GM23338 (cell line): ENCODE measurements around the gene EPHA4. TPM values are rescaled to one million over a fixed set of nuclear protein-coding genes. Genes with fewer than 3 reads are reported as not detected.

ENCODE experiments used
- ATAC-seq: fragments of 200-7000 bp; cut with Tn5 transposase; 3 replicates; pipeline ENCODE4 v1.9.1; 2020
- DNase-seq: peaks from one replicate; pipeline ENCODE4 v3.0.0-alpha.2; 2015; ENCODE audit warnings: low spot score
- H2AFZ ChIP-seq: fragments of 200-600 bp; sonication (generic); 2 replicates; pipeline ENCODE4 v1.8.0; 2016; ENCODE audit warnings: antibody characterized with exemption, mild to moderate bottlenecking, moderate library complexity
- H3F3A ChIP-seq: fragments of 200-600 bp; sonication (generic); replicated peaks from 2 replicates; pipeline ENCODE4 v1.8.0; 2017; ENCODE audit warnings: antibody characterized with exemption, mixed run types, low read depth
- H3K27ac ChIP-seq: fragments of 200-600 bp; sonication (generic); 2 replicates; pipeline ENCODE4 v1.6.1; 2016; ENCODE audit warnings: low read depth
- H3K27me3 ChIP-seq: fragments of 200-600 bp; sonication (generic); 2 replicates; pipeline ENCODE4 v1.8.0; 2016; ENCODE audit warnings: mild to moderate bottlenecking, mixed run types, moderate library complexity; ENCODE audit not compliant: insufficient read depth
- H3K36me3 ChIP-seq: fragments of 200-600 bp; sonication (generic); 2 replicates; pipeline ENCODE4 v1.8.0; 2016; ENCODE audit warnings: mild to moderate bottlenecking; ENCODE audit not compliant: insufficient read depth
- H3K4me1 ChIP-seq: fragments of 200-600 bp; sonication (generic); 2 replicates; pipeline ENCODE4 v1.8.0; 2016; ENCODE audit warnings: mild to moderate bottlenecking, moderate library complexity; ENCODE audit not compliant: insufficient read depth
- H3K4me2 ChIP-seq: fragments of 200-600 bp; sonication (generic); 2 replicates; pipeline ENCODE4 v1.7.1; 2017; ENCODE audit warnings: mixed run types
- H3K4me3 ChIP-seq: fragments of 200-600 bp; sonication (generic); 2 replicates; pipeline ENCODE4 v1.6.1; 2016; ENCODE audit warnings: mixed run types
- H3K79me2 ChIP-seq: fragments of 200-600 bp; sonication (generic); replicated peaks from 2 replicates; pipeline ENCODE4 v1.8.0; 2017; ENCODE audit warnings: mild to moderate bottlenecking; ENCODE audit not compliant: insufficient read depth
- H3K9me2 ChIP-seq: fragments of 200-600 bp; sonication (generic); 2 replicates; pipeline ENCODE4 v1.8.0; 2017; ENCODE audit not compliant: insufficient read depth
- H4K20me1 ChIP-seq: fragments of 200-600 bp; sonication (generic); replicated peaks from 2 replicates; pipeline ENCODE4 v1.8.0; 2017; ENCODE audit warnings: mild to moderate bottlenecking; ENCODE audit not compliant: insufficient read depth
- H3K27ac Mint-ChIP-seq: 2 replicates; pipeline ENCODE4 v1.8.0; 2020; ENCODE audit warnings: inconsistent platforms, mild to moderate bottlenecking, moderate library complexity, mixed read lengths
- H3K27me3 Mint-ChIP-seq: 3 replicates; pipeline ENCODE4 v1.8.0; 2022; ENCODE audit warnings: low read depth, mild to moderate bottlenecking, moderate library complexity, mixed read lengths, inconsistent platforms; ENCODE audit not compliant: insufficient read depth, poor library complexity
- H3K36me3 Mint-ChIP-seq: 3 replicates; pipeline ENCODE4 v1.8.0; 2021; ENCODE audit warnings: low read depth, mild to moderate bottlenecking, inconsistent platforms, moderate library complexity, mixed read lengths
- H3K4me1 Mint-ChIP-seq: 3 replicates; pipeline ENCODE4 v1.8.0; 2020; ENCODE audit warnings: mild to moderate bottlenecking, inconsistent platforms, mixed read lengths
- H3K4me3 Mint-ChIP-seq: 3 replicates; pipeline ENCODE4 v1.8.0; 2021; ENCODE audit warnings: moderate library complexity, mild to moderate bottlenecking, inconsistent platforms, mixed read lengths
- H3K9me3 Mint-ChIP-seq: 3 replicates; pipeline ENCODE4 v1.8.0; 2020; ENCODE audit warnings: moderate library complexity, mild to moderate bottlenecking, inconsistent platforms, mixed read lengths
- ETS1 ChIP-seq: IDR thresholded peaks from 2 replicates; pipeline ENCODE4 v1.6.1; 2016; ENCODE audit warnings: antibody characterized with exemption
- EZH2phosphoT487 ChIP-seq: fragments of 200-600 bp; sonication (generic); IDR thresholded peaks from one replicate; pipeline ENCODE4 v1.8.1; 2018; ENCODE audit warnings: antibody characterized with exemption; ENCODE audit not compliant: unreplicated experiment
- POLR2AphosphoS5 ChIP-seq: IDR thresholded peaks from 2 replicates; pipeline ENCODE4 v1.6.1; 2016; ENCODE audit warnings: antibody characterized with exemption, low read depth
- ZNF114 ChIP-seq: fragments of 250-450 bp; sonication (Bioruptor Pico); IDR thresholded peaks from 2 replicates; pipeline ENCODE4 v1.5.0; 2020; ENCODE audit warnings: mild to moderate bottlenecking, moderate library complexity
- ZNF331 ChIP-seq: fragments of 250-450 bp; sonication (Bioruptor Pico); IDR thresholded peaks from 2 replicates; pipeline ENCODE4 v1.5.0; 2020; ENCODE audit warnings: low read depth, mild to moderate bottlenecking, moderate library complexity
- polyA plus RNA-seq: library from polyadenylated mRNA; unstranded; fragments of >200 nt; fragmentation: Nextera tagmentation; extraction: Ambion mirVana; gene quantifications from 2 replicates; pipeline ENCODE4 v1.2.1, GENCODE V29; 2016
- total RNA-seq: library from RNA; depleted of rRNA; stranded (reverse); fragments of >200 nt; shearing (Covaris generic); gene quantifications from 2 replicates; pipeline ENCODE4 v1.2.3, GENCODE V29; 2014
- TF ChIP-seq, protein P1 (sequence below), 2 experiments: fragments of 200-600 bp in 1 of 2; sonication (generic) in 1 of 2; conservative IDR thresholded peaks; 2 replicates each; pipeline versions ENCODE4 v1.5.1 to v1.6.1; 2016 to 2017; ENCODE audit warnings: antibody characterized with exemption in 2 of 2, low read depth in 2 of 2, mild to moderate bottlenecking in 2 of 2, moderate library complexity in 1 of 2
- TF ChIP-seq, protein P2 (sequence below): IDR thresholded peaks from one replicate; pipeline ENCODE4 v1.6.1; 2018; ENCODE audit warnings: antibody characterized with exemption; ENCODE audit not compliant: unreplicated experiment

Gene EPHA4
- total and polyA plus RNA-seq, 2 experiments from 2014 or later, result 4.1 to 6.2 TPM

DNA sequence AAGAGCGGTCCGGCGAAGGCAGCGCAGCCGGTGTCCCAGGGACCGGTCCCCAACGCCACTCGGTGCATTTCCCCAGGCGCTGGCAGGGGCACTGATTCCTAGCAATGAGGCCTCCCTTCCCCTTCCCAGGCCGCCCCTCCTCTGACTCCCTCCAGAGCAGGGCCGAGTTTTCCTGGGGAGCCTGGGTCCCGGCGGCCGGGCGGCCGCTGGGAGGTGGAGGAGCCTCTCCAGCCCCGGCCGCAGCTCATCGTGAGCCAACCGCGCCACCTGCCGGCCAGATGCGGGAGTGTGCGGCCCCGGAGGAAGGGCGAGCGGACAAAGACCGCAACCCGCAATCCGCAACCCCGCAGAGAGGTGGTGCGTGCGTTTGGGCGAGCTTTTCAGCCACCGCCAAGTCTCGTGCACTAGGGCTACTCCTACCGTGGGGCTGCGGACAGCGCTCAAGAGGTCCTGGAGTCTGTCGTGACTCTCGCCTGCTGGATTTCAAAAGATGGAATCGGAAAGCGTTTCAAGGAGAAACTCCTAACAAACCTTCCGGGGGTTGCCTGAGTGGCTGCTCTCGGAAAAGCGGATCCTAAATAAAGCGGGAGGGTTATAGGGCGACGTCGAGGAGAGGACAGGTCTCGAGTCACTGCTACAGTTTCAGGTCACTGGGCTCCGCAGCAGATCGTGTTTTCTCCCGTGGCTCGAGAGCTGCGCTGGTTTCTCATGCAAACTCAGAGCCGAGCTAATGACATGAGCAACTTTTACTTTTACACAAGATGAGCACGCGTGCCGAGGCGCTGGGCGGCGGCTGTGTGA lies 1.5 kb upstream of the EPHA4 start:
- H3K36me3 Mint-ChIP-seq, result no peaks in the 10 kb centered on the region; the same call in 2 of the 3 replicates
- no peak overlapping the region for H3K27ac Mint-ChIP-seq
- no peak for TF ChIP-seq ZNF331 (CRISPR knock-in tag)
- TF ChIP-seq, protein P1, sequence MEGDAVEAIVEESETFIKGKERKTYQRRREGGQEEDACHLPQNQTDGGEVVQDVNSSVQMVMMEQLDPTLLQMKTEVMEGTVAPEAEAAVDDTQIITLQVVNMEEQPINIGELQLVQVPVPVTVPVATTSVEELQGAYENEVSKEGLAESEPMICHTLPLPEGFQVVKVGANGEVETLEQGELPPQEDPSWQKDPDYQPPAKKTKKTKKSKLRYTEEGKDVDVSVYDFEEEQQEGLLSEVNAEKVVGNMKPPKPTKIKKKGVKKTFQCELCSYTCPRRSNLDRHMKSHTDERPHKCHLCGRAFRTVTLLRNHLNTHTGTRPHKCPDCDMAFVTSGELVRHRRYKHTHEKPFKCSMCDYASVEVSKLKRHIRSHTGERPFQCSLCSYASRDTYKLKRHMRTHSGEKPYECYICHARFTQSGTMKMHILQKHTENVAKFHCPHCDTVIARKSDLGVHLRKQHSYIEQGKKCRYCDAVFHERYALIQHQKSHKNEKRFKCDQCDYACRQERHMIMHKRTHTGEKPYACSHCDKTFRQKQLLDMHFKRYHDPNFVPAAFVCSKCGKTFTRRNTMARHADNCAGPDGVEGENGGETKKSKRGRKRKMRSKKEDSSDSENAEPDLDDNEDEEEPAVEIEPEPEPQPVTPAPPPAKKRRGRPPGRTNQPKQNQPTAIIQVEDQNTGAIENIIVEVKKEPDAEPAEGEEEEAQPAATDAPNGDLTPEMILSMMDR (conservative IDR thresholded peaks at IDR 0.05; ENCODE audit: low read depth in 2 of 2), result peak; percentile 78 to 94
- ATAC-seq (peak; percentile 69), DNase-seq (peak; percentile 90)
- peaks cover 40% of the 10 kb centered on the region for H3K4me1 Mint-ChIP-seq
- Histone ChIP-seq H3F3A (peaks cover 5% of the 10 kb centered on the region; the same call in 1 of the 2 replicates), H3K4me3 (peak overlapping the region; percentile 93), H3K9me2 (no peaks in the 10 kb centered on the region), H3K4me1 (peaks cover 25% of the 10 kb centered on the region), H3K36me3 (no peaks in the 10 kb centered on the region), H3K4me2 (peak overlapping the region; percentile 99), H3K79me2 (no peaks in the 10 kb centered on the region), H4K20me1 (no peaks in the 10 kb centered on the region), H3K27me3 (peaks cover 68% of the 10 kb centered on the region), H2AFZ (peak overlapping the region; percentile 98), H3K27ac (no peak overlapping the region)
- peaks cover 44% of the 10 kb centered on the region for H3K27me3 Mint-ChIP-seq
- peak overlapping the region; percentile 92 for H3K4me3 Mint-ChIP-seq
- H3K9me3 Mint-ChIP-seq, result peaks cover 2% of the 10 kb centered on the region; the same call in 1 of the 3 replicates

GRCh38 chr2:221572821-221573429 lies 821 bp upstream of the EPHA4 start:
- H3K4me3 ChIP-seq, result peak overlapping the region; percentile 93
- Mint-ChIP-seq H3K27me3 (peaks cover 44% of the 10 kb centered on the region), H3K27ac (no peak overlapping the region), H3K36me3 (no peaks in the 10 kb centered on the region; the same call in 2 of the 3 replicates), H3K9me3 (peaks cover 2% of the 10 kb centered on the region; the same call in 1 of the 3 replicates), H3K4me3 (peak overlapping the region; percentile 92), H3K4me1 (peaks cover 46% of the 10 kb centered on the region)
- peak; percentile 28 for ATAC-seq
- H3K9me2 ChIP-seq, result no peaks in the 10 kb centered on the region
- peak overlapping the region; percentile 98 for H2AFZ ChIP-seq
- no peaks in the 10 kb centered on the region for H3K36me3 ChIP-seq
- no peaks in the 10 kb centered on the region for H4K20me1 ChIP-seq
- no peak overlapping the region for H3K27ac ChIP-seq
- peak; percentile 50 for DNase-seq
- peaks cover 31% of the 10 kb centered on the region for H3K4me1 ChIP-seq
- H3K27me3 ChIP-seq, result peaks cover 76% of the 10 kb centered on the region
- H3K79me2 ChIP-seq, result no peaks in the 10 kb centered on the region
- H3F3A ChIP-seq, result peaks cover 5% of the 10 kb centered on the region; the same call in 1 of the 2 replicates
- peak overlapping the region; percentile 99 for H3K4me2 ChIP-seq
- TF ChIP-seq ETS1, result no peak
- no peak for TF ChIP-seq EZH2phosphoT487
- TF ChIP-seq, protein P2, sequence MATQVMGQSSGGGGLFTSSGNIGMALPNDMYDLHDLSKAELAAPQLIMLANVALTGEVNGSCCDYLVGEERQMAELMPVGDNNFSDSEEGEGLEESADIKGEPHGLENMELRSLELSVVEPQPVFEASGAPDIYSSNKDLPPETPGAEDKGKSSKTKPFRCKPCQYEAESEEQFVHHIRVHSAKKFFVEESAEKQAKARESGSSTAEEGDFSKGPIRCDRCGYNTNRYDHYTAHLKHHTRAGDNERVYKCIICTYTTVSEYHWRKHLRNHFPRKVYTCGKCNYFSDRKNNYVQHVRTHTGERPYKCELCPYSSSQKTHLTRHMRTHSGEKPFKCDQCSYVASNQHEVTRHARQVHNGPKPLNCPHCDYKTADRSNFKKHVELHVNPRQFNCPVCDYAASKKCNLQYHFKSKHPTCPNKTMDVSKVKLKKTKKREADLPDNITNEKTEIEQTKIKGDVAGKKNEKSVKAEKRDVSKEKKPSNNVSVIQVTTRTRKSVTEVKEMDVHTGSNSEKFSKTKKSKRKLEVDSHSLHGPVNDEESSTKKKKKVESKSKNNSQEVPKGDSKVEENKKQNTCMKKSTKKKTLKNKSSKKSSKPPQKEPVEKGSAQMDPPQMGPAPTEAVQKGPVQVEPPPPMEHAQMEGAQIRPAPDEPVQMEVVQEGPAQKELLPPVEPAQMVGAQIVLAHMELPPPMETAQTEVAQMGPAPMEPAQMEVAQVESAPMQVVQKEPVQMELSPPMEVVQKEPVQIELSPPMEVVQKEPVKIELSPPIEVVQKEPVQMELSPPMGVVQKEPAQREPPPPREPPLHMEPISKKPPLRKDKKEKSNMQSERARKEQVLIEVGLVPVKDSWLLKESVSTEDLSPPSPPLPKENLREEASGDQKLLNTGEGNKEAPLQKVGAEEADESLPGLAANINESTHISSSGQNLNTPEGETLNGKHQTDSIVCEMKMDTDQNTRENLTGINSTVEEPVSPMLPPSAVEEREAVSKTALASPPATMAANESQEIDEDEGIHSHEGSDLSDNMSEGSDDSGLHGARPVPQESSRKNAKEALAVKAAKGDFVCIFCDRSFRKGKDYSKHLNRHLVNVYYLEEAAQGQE, result no peak
- TF ChIP-seq ZNF114, result no peak
- no peak for TF ChIP-seq POLR2AphosphoS5
